Lower lobe of right lung (tissue), 2 donors: ENCODE data around the gene CNIH3. TPM values are rescaled to one million over a fixed set of nuclear protein-coding genes. Genes with fewer than 3 reads are reported as not detected.

Source experiments
- ATAC-seq, 2 donors: fragments of 200-7000 bp; cut with Tn5 transposase; one replicate each; pipeline ENCODE4 v1.9.1; 2020 to 2022; ENCODE audit warnings: mild to moderate bottlenecking in 2 of 2, moderate library complexity in 2 of 2
- DNase-seq: peaks from one replicate; pipeline ENCODE4 v3.0.0-alpha.2; 2020
- H3K27ac ChIP-seq: fragments of 200-600 bp; one replicate; pipeline ENCODE4 v1.8.0; 2022
- H3K27me3 ChIP-seq: fragments of 200-600 bp; one replicate; pipeline ENCODE4 v1.8.0; 2022; ENCODE audit warnings: low read depth
- H3K36me3 ChIP-seq: fragments of 200-600 bp; one replicate; pipeline ENCODE4 v1.8.0; 2022; ENCODE audit warnings: mild to moderate bottlenecking
- H3K4me1 ChIP-seq: fragments of 200-600 bp; one replicate; pipeline ENCODE4 v1.8.0; 2022
- H3K4me3 ChIP-seq: fragments of 200-600 bp; one replicate; pipeline ENCODE4 v1.8.0; 2022; ENCODE audit warnings: mild to moderate bottlenecking
- H3K9me3 ChIP-seq: fragments of 200-600 bp; one replicate; pipeline ENCODE4 v1.8.0; 2022
- CTCF ChIP-seq: fragments of 200-600 bp; IDR thresholded peaks from one replicate; pipeline ENCODE4 v1.8.0; 2022; ENCODE audit warnings: antibody characterized with exemption, mild to moderate bottlenecking
- intact Hi-C: fragments of 100-400 bp; cut with DNase I; formaldehyde crosslinking; loops from one replicate; pipeline ENCODE4 v1.11.0; 2022
- total RNA-seq: library from RNA; stranded (reverse); fragmentation: NEBNext Ultra II Directional; extraction: Animal tissue kit (Norgen Biotek cat#: 25700); gene quantifications from one replicate; pipeline ENCODE4 v1.2.1, GENCODE V29; 2021
- donor health status: DM: no; HTN: yes; CAD: no; lungs with severe emphysema.

The CNIH3 gene
- total RNA-seq, 1 donor from 2014 or later, result 2.1 TPM

GRCh38 chr1:224761245-224761644 is 145.1 kb downstream of the CNIH3 start:
- DNase-seq (no peak), ATAC-seq (no peak)
- Histone ChIP-seq H3K36me3 (no peaks in the 10 kb centered on the region), H3K27me3 (no peaks in the 10 kb centered on the region), H3K4me1 (no peaks in the 10 kb centered on the region), H3K9me3 (peaks cover 13% of the 10 kb centered on the region), H3K27ac (no peak overlapping the region), H3K4me3 (no peak overlapping the region)
- intact Hi-C loops, result no loop called here
- TF ChIP-seq CTCF, result no peak

- Histone ChIP-seq H3K4me3 (no peak overlapping the region), H3K27ac (no peak overlapping the region), H3K4me1 (no peaks in the 10 kb centered on the region), H3K27me3 (peaks cover 3% of the 10 kb centered on the region), H3K9me3 (peaks cover 13% of the 10 kb centered on the region), H3K36me3 (no peaks in the 10 kb centered on the region)
- intact Hi-C loops, result no loop called here
- ATAC-seq (no peak), DNase-seq (no peak)
- no peak for TF ChIP-seq CTCF
Observed at GRCh38 chr1:224762046-224762445, 145.9 kb downstream of the CNIH3 start.

- no peak for TF ChIP-seq CTCF
- no peak overlapping the region for H3K27ac ChIP-seq
- peaks cover 3% of the 10 kb centered on the region for H3K27me3 ChIP-seq
- intact Hi-C loops, result no loop called here
- H3K4me1 ChIP-seq, result no peaks in the 10 kb centered on the region
- H3K9me3 ChIP-seq, result peaks cover 13% of the 10 kb centered on the region
- DNase-seq, result no peak
- H3K4me3 ChIP-seq, result no peak overlapping the region
- no peaks in the 10 kb centered on the region for H3K36me3 ChIP-seq
- ATAC-seq, result no peak
Observed at GRCh38 chr1:224762701-224763100, 146.6 kb downstream of the CNIH3 start.

- ATAC-seq (no peak), DNase-seq (no peak)
- Histone ChIP-seq H3K4me1 (no peaks in the 10 kb centered on the region), H3K4me3 (no peak overlapping the region), H3K36me3 (no peaks in the 10 kb centered on the region), H3K27ac (no peak overlapping the region), H3K9me3 (peaks cover 12% of the 10 kb centered on the region), H3K27me3 (peaks cover 3% of the 10 kb centered on the region)
- TF ChIP-seq CTCF, result no peak
- intact Hi-C loops, result no loop called here
Observed at GRCh38 chr1:224763126-224763775, 147.1 kb downstream of the CNIH3 start.

GRCh38 chr1:224766266-224766665 is 150.1 kb downstream of the CNIH3 start:
- H3K27ac ChIP-seq, result no peak overlapping the region
- intact Hi-C loops, result no loop called here
- no peak for TF ChIP-seq CTCF
- peaks cover 14% of the 10 kb centered on the region for H3K4me1 ChIP-seq
- no peak for ATAC-seq
- no peak overlapping the region for H3K4me3 ChIP-seq
- no peaks in the 10 kb centered on the region for H3K36me3 ChIP-seq
- no peaks in the 10 kb centered on the region for H3K9me3 ChIP-seq
- peaks cover 3% of the 10 kb centered on the region for H3K27me3 ChIP-seq
- DNase-seq, result no peak
